ENCODE measurements around the gene DHRSX.

DNA sequence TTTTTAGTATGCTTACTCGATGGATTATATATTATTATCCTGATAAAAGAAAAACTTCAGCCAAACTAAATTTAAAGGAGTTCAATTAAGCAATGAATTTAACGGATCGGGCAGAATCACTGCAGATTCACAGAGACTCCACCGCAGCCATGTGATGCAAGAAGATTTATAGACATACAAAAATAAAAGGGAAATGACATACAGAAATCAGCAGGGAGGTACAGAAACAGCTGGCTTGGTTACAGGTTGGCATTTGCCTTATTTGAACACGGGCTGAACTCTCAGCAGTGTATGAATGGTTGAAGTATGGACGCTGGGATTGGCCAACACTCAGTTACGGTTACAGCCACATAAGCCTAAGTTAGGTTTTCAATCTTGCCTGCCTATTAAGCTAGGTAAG, 35.4 kb upstream of the DHRSX start:
- no peak for TF ChIP-seq POLR2A (IDR thresholded peaks at IDR 0.05)
- TF ChIP-seq, protein P1, sequence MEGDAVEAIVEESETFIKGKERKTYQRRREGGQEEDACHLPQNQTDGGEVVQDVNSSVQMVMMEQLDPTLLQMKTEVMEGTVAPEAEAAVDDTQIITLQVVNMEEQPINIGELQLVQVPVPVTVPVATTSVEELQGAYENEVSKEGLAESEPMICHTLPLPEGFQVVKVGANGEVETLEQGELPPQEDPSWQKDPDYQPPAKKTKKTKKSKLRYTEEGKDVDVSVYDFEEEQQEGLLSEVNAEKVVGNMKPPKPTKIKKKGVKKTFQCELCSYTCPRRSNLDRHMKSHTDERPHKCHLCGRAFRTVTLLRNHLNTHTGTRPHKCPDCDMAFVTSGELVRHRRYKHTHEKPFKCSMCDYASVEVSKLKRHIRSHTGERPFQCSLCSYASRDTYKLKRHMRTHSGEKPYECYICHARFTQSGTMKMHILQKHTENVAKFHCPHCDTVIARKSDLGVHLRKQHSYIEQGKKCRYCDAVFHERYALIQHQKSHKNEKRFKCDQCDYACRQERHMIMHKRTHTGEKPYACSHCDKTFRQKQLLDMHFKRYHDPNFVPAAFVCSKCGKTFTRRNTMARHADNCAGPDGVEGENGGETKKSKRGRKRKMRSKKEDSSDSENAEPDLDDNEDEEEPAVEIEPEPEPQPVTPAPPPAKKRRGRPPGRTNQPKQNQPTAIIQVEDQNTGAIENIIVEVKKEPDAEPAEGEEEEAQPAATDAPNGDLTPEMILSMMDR (IDR thresholded peaks at IDR 0.05): no peak

Measured in breast epithelium (tissue), 3 donors.